ENCODE data around the gene STS.

DNA sequence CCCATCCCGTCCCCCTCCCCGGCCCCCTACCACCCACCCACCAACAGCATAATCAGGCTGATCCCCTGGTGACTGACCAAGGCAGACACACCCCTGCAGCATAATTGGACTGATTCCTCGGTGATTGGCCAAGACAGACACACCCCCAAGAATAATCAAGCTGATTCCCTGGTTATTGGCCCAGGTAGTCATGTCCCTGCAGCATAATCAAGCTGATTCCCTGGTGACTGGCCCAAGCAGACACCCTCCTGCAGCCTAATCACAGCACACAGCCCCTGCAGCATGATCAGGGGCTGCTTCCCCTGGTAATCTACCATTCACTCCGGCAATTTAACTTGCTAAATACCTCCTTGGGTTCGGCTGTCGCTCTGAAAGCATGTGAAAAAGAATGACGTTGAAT, 47.5 kb upstream of the STS start:
- TF ChIP-seq CTCF (IDR thresholded peaks at IDR 0.05), result no peak
- TF ChIP-seq POLR2A (IDR thresholded peaks at IDR 0.05), result no peak
